Measurements from ENCODE around the gene PACS1.
"Not testable (repeated sequence)": the region's sequence is repeated elsewhere in the genome, so short reads cannot be mapped to it uniquely, and the experiment has no call there.

The PACS1 gene
- total RNA-seq = 28.6 to 223 (median 130) reads per million in 9 experiments

- Mint-ChIP-seq H3K4me1 (ENCODE audit: low read depth in 2 of 2) (peaks cover 48 to 66% of the 10 kb centered on the region in 2 donors), H3K9me3 (no peaks in the 10 kb centered on the region), H3K4me3 (peak within 1 kb of the TSS; percentile 93 to 96), H3K36me3 (ENCODE audit: insufficient read depth) (peaks cover 73% of the 10 kb centered on the region), H3K27ac (peak within 1 kb of the TSS; percentile 91 to 94), H3K27me3 (no peaks in the 10 kb centered on the region)
- DNase-seq (peak; percentile 71 to 79 (median 74)), ATAC-seq (replicated peaks) (peak; percentile 76)
Observed at GRCh38 chr11:66069715-66070603, at the start of gene PACS1. TSS of gene PACS1 (plus strand) at chr11:66070272. CDS start at chr11:66070487, 215 bp downstream.

- Mint-ChIP-seq H3K4me1 (ENCODE audit: low read depth in 2 of 2) (peaks cover 6% of the 10 kb centered on the region in 2 donors), H3K9me3 (no peaks in the 10 kb centered on the region), H3K27me3 (peaks cover 4 to 19% of the 10 kb centered on the region in 2 donors), H3K36me3 (ENCODE audit: insufficient read depth) (no peaks in the 10 kb centered on the region), H3K4me3 (peak overlapping the region in 1 of 2 donors; percentile 27), H3K27ac (peak overlapping the region in 1 of 2 donors; percentile 58)
- DNase-seq (no peak), ATAC-seq (replicated peaks) (peak; percentile 38)
Observed at GRCh38 chr11:66020618-66021357, 49.3 kb upstream of the PACS1 start.

- Mint-ChIP-seq H3K27me3 (peaks cover 4 to 19% of the 10 kb centered on the region in 2 donors), H3K36me3 (ENCODE audit: insufficient read depth) (no peaks in the 10 kb centered on the region), H3K4me1 (ENCODE audit: low read depth in 2 of 2) (peaks cover 6% of the 10 kb centered on the region in 2 donors), H3K9me3 (no peaks in the 10 kb centered on the region), H3K4me3 (peak overlapping the region; percentile 56 to 65), H3K27ac (peak overlapping the region; percentile 35 to 56)
- ATAC-seq (replicated peaks) = peak; percentile 96
- DNase-seq = peak; percentile 75 to 82 (median 82)
Observed at GRCh38 chr11:66022401-66023185, 47.5 kb upstream of the PACS1 start.

GRCh38 chr11:66023186-66023440 is 47.0 kb upstream of the PACS1 start:
- peaks cover 4 to 19% of the 10 kb centered on the region in 2 donors for H3K27me3 Mint-ChIP-seq
- H3K9me3 Mint-ChIP-seq; DNase-seq; H3K4me1 Mint-ChIP-seq (ENCODE audit: low read depth in 2 of 2); ATAC-seq (replicated peaks); H3K4me3 Mint-ChIP-seq; H3K36me3 Mint-ChIP-seq (ENCODE audit: insufficient read depth): not testable (repeated sequence)
- peak overlapping the region in 1 of 2 donors; percentile 56 for H3K27ac Mint-ChIP-seq

GRCh38 chr11:66026017-66026529 is 44.0 kb upstream of the PACS1 start, which contains the start of gene CATSPER1:
TSS of gene CATSPER1 (minus strand) at chr11:66026479. CDS start at chr11:66026379, 100 bp downstream.
- Mint-ChIP-seq H3K4me3 (no peak within 1 kb of the TSS), H3K27ac (peak within 1 kb of the TSS in 1 of 2 donors; percentile 9)
- no peak for DNase-seq

GRCh38 chr11:66032957-66033735 is 36.9 kb upstream of the PACS1 start:
- no peaks in the 10 kb centered on the region for H3K9me3 Mint-ChIP-seq
- no peak overlapping the region for H3K4me3 Mint-ChIP-seq
- no peak for DNase-seq
- H3K27me3 Mint-ChIP-seq = peaks cover 9 to 23% of the 10 kb centered on the region in 2 donors
- H3K27ac Mint-ChIP-seq = no peak overlapping the region
- no peaks in the 10 kb centered on the region for H3K4me1 Mint-ChIP-seq (ENCODE audit: low read depth in 2 of 2)
- no peak for ATAC-seq (replicated peaks)
- peaks cover 2% of the 10 kb centered on the region for H3K36me3 Mint-ChIP-seq (ENCODE audit: insufficient read depth)

More at GRCh38 chr11:66026017-66026529, 44.0 kb upstream of the PACS1 start, which contains the start of gene CATSPER1:
- H3K36me3 Mint-ChIP-seq (ENCODE audit: insufficient read depth) = no peaks in the 10 kb centered on the region
- H3K27me3 Mint-ChIP-seq = peaks cover 4 to 19% of the 10 kb centered on the region in 2 donors
- no peak for ATAC-seq (replicated peaks)
- no peaks in the 10 kb centered on the region for H3K9me3 Mint-ChIP-seq
- H3K4me1 Mint-ChIP-seq (ENCODE audit: low read depth in 2 of 2) = peaks cover 6% of the 10 kb centered on the region in 2 donors

GRCh38 chr11:66035653-66036333 is 34.3 kb upstream of the PACS1 start:
- Mint-ChIP-seq H3K4me3 (no peak overlapping the region), H3K4me1 (ENCODE audit: low read depth in 2 of 2) (no peaks in the 10 kb centered on the region)
- ATAC-seq (replicated peaks) = no peak

GRCh38 chr11:66036334-66036710 is 33.8 kb upstream of the PACS1 start:
- ATAC-seq (replicated peaks) (no peak), DNase-seq (no peak)
- Mint-ChIP-seq H3K36me3 (ENCODE audit: insufficient read depth) (peaks cover 2% of the 10 kb centered on the region), H3K27ac (no peak overlapping the region), H3K27me3 (peaks cover 9 to 39% of the 10 kb centered on the region in 2 donors), H3K9me3 (no peaks in the 10 kb centered on the region), H3K4me1 (ENCODE audit: low read depth in 2 of 2) (no peaks in the 10 kb centered on the region), H3K4me3 (no peak overlapping the region)

More at GRCh38 chr11:66035653-66036333, 34.3 kb upstream of the PACS1 start:
- peaks cover 9 to 39% of the 10 kb centered on the region in 2 donors for H3K27me3 Mint-ChIP-seq
- H3K9me3 Mint-ChIP-seq = no peaks in the 10 kb centered on the region
- H3K36me3 Mint-ChIP-seq (ENCODE audit: insufficient read depth) = peaks cover 2% of the 10 kb centered on the region
- no peak overlapping the region for H3K27ac Mint-ChIP-seq
- no peak for DNase-seq

- H3K27me3 Mint-ChIP-seq = peaks cover 9 to 39% of the 10 kb centered on the region in 2 donors
- H3K27ac Mint-ChIP-seq = no peak overlapping the region
- no peak overlapping the region for H3K4me3 Mint-ChIP-seq
- no peaks in the 10 kb centered on the region for H3K36me3 Mint-ChIP-seq (ENCODE audit: insufficient read depth)
- DNase-seq (no peak), ATAC-seq (replicated peaks) (no peak)
- no peaks in the 10 kb centered on the region for H3K9me3 Mint-ChIP-seq
- H3K4me1 Mint-ChIP-seq (ENCODE audit: low read depth in 2 of 2) = no peaks in the 10 kb centered on the region
Observed at GRCh38 chr11:66037327-66037726, 32.7 kb upstream of the PACS1 start.

- no peak overlapping the region for H3K4me3 Mint-ChIP-seq
Observed at GRCh38 chr11:66039765-66040164, 30.3 kb upstream of the PACS1 start.

GRCh38 chr11:66042227-66042995 is 27.7 kb upstream of the PACS1 start:
- no peak for ATAC-seq (replicated peaks)
- H3K4me3 Mint-ChIP-seq = no peak overlapping the region
- H3K9me3 Mint-ChIP-seq = no peaks in the 10 kb centered on the region
- H3K27me3 Mint-ChIP-seq = peaks cover 0 to 21% of the 10 kb centered on the region in 2 donors
- peaks cover 10 to 15% of the 10 kb centered on the region in 2 donors for H3K4me1 Mint-ChIP-seq (ENCODE audit: low read depth in 2 of 2)
- H3K27ac Mint-ChIP-seq = no peak overlapping the region
- DNase-seq = no peak
- peaks cover 7% of the 10 kb centered on the region for H3K36me3 Mint-ChIP-seq (ENCODE audit: insufficient read depth)

More at GRCh38 chr11:66039765-66040164, 30.3 kb upstream of the PACS1 start:
- no peak for DNase-seq
- Mint-ChIP-seq H3K9me3 (no peaks in the 10 kb centered on the region), H3K4me1 (ENCODE audit: low read depth in 2 of 2) (peaks cover 4% of the 10 kb centered on the region in 2 donors), H3K27me3 (peaks cover 6 to 33% of the 10 kb centered on the region in 2 donors), H3K27ac (no peak overlapping the region), H3K36me3 (ENCODE audit: insufficient read depth) (peaks cover under 1% of the 10 kb centered on the region)
- ATAC-seq (replicated peaks) = no peak

Measured in effector memory CD8-positive, alpha-beta T cell (primary cell).